Large intestine (tissue), 3 donors: ENCODE results near the gene LSS. TPM values are rescaled to one million over a fixed set of nuclear protein-coding genes. Genes with fewer than 3 reads are reported as not detected.
A peak's percentile ranks its signal among the peaks of the same experiment; 100 is the strongest.
"Not testable (repeated sequence)": the region's sequence is repeated elsewhere in the genome, so short reads cannot be mapped to it uniquely, and the experiment has no call there.

ENCODE experiments used
- DNase-seq, 2 donors: peaks; one replicate each; pipeline versions ENCODE4 v3.0.0 to v3.0.0-alpha.2; 2013
- H3K27ac ChIP-seq: one replicate; pipeline ENCODE4 v1.5.1; 2013; ENCODE audit warnings: low read length
- H3K27me3 ChIP-seq: 2 replicates; pipeline ENCODE4 v1.6.1; 2013; ENCODE audit warnings: low read length; ENCODE audit not compliant: control insufficient read depth, insufficient read depth
- H3K36me3 ChIP-seq: 2 replicates; pipeline ENCODE4 v1.6.1; 2013; ENCODE audit warnings: low read length; ENCODE audit not compliant: control insufficient read depth, insufficient read depth
- H3K4me1 ChIP-seq: one replicate; pipeline ENCODE4 v1.6.1; 2013; ENCODE audit warnings: low read length; ENCODE audit not compliant: control insufficient read depth, insufficient read depth
- H3K4me3 ChIP-seq: one replicate; pipeline ENCODE4 v1.5.1; 2013; ENCODE audit warnings: low read length
- H3K9me3 ChIP-seq: one replicate; pipeline ENCODE4 v1.6.1; 2013; ENCODE audit warnings: mild to moderate bottlenecking, low read depth, low read length, moderate library complexity; ENCODE audit not compliant: control insufficient read depth
- WGBS: methylation state at CpG from one replicate; pipeline ENCODE4 v1.1.5; 2013; ENCODE audit warnings: low lambda C conversion rate; ENCODE audit not compliant: insufficient coverage; 5-methylcytosine and 5-hydroxymethylcytosine counted together
- polyA plus RNA-seq: library from polyadenylated mRNA; unstranded; fragments of 120-200 nt; gene quantifications from one replicate; pipeline ENCODE4 v1.2.1, GENCODE V29; 2013

The LSS gene
- polyA plus RNA-seq, 1 donor: 33.3 TPM

DNA sequence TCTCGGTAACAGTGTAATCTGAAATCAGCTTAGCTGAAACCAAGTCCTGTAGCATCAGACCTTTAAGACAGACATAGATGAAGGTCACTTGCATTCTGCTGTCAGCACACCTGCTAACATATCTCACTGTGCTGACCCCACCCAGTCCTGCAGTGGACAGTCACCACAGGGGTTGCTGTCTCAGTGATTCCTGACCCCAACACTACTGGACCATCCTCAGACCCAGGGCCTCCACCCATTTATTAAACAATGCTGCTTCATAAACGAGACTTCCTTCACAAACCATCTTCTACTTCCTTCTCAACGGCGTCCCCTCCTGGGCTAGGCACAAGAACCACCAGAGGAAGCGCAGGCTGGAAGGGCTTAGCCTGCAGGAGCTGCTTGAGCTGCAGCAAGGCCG lies 17.8 kb upstream of the LSS start:
- Histone ChIP-seq H3K27me3 (no peaks in the 10 kb centered on the region), H3K27ac (no peak overlapping the region), H3K4me1 (no peaks in the 10 kb centered on the region), H3K36me3 (peaks cover 87% of the 10 kb centered on the region), H3K4me3 (no peak overlapping the region), H3K9me3 (no peaks in the 10 kb centered on the region)
- DNase-seq: no peak
- WGBS: 87% methylated on average over 3 of the region's 6 CpGs

- no peaks in the 10 kb centered on the region for H3K27me3 ChIP-seq
- peaks cover 87% of the 10 kb centered on the region for H3K36me3 ChIP-seq
- no peaks in the 10 kb centered on the region for H3K9me3 ChIP-seq
- H3K4me1 ChIP-seq: no peaks in the 10 kb centered on the region
- DNase-seq: no peak
- no peak overlapping the region for H3K4me3 ChIP-seq
- WGBS: no CpG with 5 or more reads among the region's 3 CpGs
- no peak overlapping the region for H3K27ac ChIP-seq
These were observed 16.8 kb upstream of the LSS start for GRCh38 chr21:46245213-46245915.

DNA sequence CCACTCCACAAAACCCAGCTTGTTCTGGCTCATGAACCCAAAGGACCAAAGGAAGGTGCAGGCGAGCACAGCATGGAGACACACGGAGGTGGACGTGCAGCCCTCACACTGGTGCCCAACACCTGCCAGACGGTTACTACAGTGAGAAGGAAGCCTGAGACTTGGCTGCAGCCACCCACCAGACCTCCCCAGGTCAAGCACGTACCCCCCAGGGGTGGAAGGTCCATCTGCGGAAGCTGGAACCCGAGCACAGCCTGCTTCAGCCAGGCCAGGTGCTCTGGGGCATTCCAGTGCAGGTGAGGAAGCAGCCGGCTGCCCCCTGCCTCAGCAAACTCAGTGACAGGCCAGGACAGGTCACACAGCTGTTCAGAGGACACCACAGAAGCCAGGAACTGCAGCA lies 16.0 kb upstream of the LSS start:
- Histone ChIP-seq H3K4me3 (no peak overlapping the region), H3K4me1 (no peaks in the 10 kb centered on the region), H3K27ac (no peak overlapping the region), H3K36me3 (peaks cover 89% of the 10 kb centered on the region), H3K9me3 (no peaks in the 10 kb centered on the region), H3K27me3 (no peaks in the 10 kb centered on the region)
- WGBS: no CpG with 5 or more reads among the region's 8 CpGs
- DNase-seq: no peak

- no CpG with 5 or more reads among the region's 3 CpGs for WGBS
These were observed 15.4 kb upstream of the LSS start for GRCh38 chr21:46243960-46244361.

DNA sequence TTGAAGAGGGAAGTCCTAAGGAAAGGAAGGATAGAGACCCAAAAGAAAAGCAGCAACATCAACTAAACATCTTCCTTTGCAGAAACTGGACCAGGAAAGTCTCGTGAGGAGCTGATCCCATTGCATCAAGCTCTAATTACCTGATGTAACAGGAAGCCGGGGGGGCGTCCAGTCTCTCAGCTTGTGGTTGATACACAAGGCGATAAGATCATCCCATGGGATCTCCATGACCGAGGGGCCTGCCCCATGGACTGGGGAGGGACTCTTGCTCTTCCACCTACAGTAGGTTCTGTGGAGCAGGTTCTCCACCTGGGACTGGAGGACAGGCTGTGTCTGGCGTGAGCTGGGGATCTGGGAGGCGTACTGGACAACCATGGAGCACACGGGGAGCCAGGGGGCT lies 14.8 kb upstream of the LSS start:
- WGBS: no CpG with 5 or more reads among the region's 8 CpGs
- Histone ChIP-seq H3K4me3 (no peak overlapping the region), H3K27ac (no peak overlapping the region), H3K27me3 (no peaks in the 10 kb centered on the region), H3K36me3 (peaks cover 91% of the 10 kb centered on the region), H3K4me1 (no peaks in the 10 kb centered on the region), H3K9me3 (no peaks in the 10 kb centered on the region)
- DNase-seq: no peak

More at GRCh38 chr21:46243960-46244361, 15.4 kb upstream of the LSS start:
- Histone ChIP-seq H3K36me3 (peaks cover 90% of the 10 kb centered on the region), H3K9me3 (no peaks in the 10 kb centered on the region), H3K4me3 (no peak overlapping the region), H3K27me3 (no peaks in the 10 kb centered on the region), H3K4me1 (no peaks in the 10 kb centered on the region), H3K27ac (no peak overlapping the region)
- DNase-seq: no peak

- H3K4me3 ChIP-seq, DNase-seq, H3K27me3 ChIP-seq, H3K4me1 ChIP-seq, H3K27ac ChIP-seq, H3K9me3 ChIP-seq: not testable (repeated sequence)
- no CpG with 5 or more reads among the region's 1 CpG for WGBS
- peaks cover 80% of the 10 kb centered on the region for H3K36me3 ChIP-seq
These were observed 13.0 kb upstream of the LSS start for GRCh38 chr21:46241577-46241976.

- no peak for DNase-seq
These were observed 11.3 kb upstream of the LSS start for GRCh38 chr21:46239817-46240325.

GRCh38 chr21:46237474-46237873 lies 8.9 kb upstream of the LSS start:
- no peak overlapping the region for H3K4me3 ChIP-seq
- no peaks in the 10 kb centered on the region for H3K4me1 ChIP-seq
- no peak for DNase-seq
- WGBS: no CpG with 5 or more reads among the region's 5 CpGs
- H3K27me3 ChIP-seq: no peaks in the 10 kb centered on the region
- H3K9me3 ChIP-seq: no peaks in the 10 kb centered on the region
- H3K36me3 ChIP-seq: peaks cover 68% of the 10 kb centered on the region
- H3K27ac ChIP-seq: no peak overlapping the region

More at GRCh38 chr21:46239817-46240325, 11.3 kb upstream of the LSS start:
- no peaks in the 10 kb centered on the region for H3K27me3 ChIP-seq
- no CpG with 5 or more reads among the region's 7 CpGs for WGBS
- no peak overlapping the region for H3K27ac ChIP-seq
- peaks cover 78% of the 10 kb centered on the region for H3K36me3 ChIP-seq
- H3K4me1 ChIP-seq: no peaks in the 10 kb centered on the region
- H3K9me3 ChIP-seq: no peaks in the 10 kb centered on the region
- H3K4me3 ChIP-seq: no peak overlapping the region

GRCh38 chr21:46234436-46234950 lies 5.9 kb upstream of the LSS start:
- H3K36me3 ChIP-seq: peaks cover 50% of the 10 kb centered on the region
- WGBS: 100% methylated on average over 2 of the region's 5 CpGs

DNA sequence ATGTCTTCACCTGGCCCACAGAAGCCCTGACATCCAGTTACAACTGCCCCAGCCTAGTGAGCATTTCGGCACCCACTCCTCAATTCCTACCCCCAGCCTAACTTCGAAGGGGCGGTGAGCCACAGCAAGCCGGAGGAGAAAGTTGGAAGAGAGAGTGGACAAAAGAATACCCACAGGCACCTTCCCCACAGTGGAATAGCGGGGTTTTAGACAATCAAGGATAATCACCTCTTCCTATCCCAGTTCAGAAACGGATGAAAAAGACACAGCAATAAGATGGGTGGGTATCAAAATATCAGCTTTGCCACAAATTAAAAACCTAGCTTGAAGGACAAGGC lies 1.3 kb upstream of the LSS start:
- H3K36me3 ChIP-seq: peaks cover 24% of the 10 kb centered on the region
- H3K4me3 ChIP-seq: peak overlapping the region; percentile 55
- no peaks in the 10 kb centered on the region for H3K27me3 ChIP-seq
- H3K27ac ChIP-seq: no peak overlapping the region
- H3K4me1 ChIP-seq: peaks cover 6% of the 10 kb centered on the region
- no peaks in the 10 kb centered on the region for H3K9me3 ChIP-seq
- no peak for DNase-seq
- WGBS: no CpG with 5 or more reads among the region's 6 CpGs

More at GRCh38 chr21:46234436-46234950, 5.9 kb upstream of the LSS start:
- H3K4me1 ChIP-seq: no peaks in the 10 kb centered on the region
- no peak overlapping the region for H3K27ac ChIP-seq
- no peak for DNase-seq
- H3K9me3 ChIP-seq: no peaks in the 10 kb centered on the region
- H3K4me3 ChIP-seq: no peak overlapping the region
- no peaks in the 10 kb centered on the region for H3K27me3 ChIP-seq
